ENCODE measurements around the gene PDZRN4.

GRCh38 chr12:41459111-41459905 lies 271.2 kb downstream of the PDZRN4 start:
- TF ChIP-seq CTCF (IDR thresholded peaks at IDR 0.05; ENCODE audit: insufficient read depth, low read length) = no peak
- TF ChIP-seq POLR2AphosphoS5 (IDR thresholded peaks at IDR 0.05; ENCODE audit: low read depth) = no peak
- no peak for TF ChIP-seq REST (IDR thresholded peaks at IDR 0.05; ENCODE audit: insufficient replicate concordance, low read depth)
- TF ChIP-seq GABPA (IDR thresholded peaks at IDR 0.05; ENCODE audit: low read depth) = no peak
